ENCODE results near the gene ALX3.

DNA sequence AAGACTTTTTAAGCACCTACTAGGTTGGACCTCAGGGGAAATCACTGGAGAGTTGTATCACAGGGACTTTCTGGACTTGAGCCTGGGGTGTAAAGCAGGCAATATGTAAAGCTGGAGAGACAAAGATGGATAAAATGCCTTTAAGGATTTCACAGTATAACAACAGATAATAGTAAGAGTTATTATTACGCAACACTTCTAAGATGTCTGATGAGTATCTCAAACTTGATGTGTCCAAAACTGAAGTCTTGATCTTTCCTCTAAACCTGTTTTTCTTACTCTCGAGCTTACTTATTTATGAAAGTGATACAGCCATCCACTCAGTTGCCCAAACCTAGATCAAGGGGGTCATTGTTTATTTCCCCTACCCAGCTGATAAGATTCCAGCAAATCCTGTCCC is 38.1 kb downstream of the ALX3 start:
- TF ChIP-seq, protein P1, sequence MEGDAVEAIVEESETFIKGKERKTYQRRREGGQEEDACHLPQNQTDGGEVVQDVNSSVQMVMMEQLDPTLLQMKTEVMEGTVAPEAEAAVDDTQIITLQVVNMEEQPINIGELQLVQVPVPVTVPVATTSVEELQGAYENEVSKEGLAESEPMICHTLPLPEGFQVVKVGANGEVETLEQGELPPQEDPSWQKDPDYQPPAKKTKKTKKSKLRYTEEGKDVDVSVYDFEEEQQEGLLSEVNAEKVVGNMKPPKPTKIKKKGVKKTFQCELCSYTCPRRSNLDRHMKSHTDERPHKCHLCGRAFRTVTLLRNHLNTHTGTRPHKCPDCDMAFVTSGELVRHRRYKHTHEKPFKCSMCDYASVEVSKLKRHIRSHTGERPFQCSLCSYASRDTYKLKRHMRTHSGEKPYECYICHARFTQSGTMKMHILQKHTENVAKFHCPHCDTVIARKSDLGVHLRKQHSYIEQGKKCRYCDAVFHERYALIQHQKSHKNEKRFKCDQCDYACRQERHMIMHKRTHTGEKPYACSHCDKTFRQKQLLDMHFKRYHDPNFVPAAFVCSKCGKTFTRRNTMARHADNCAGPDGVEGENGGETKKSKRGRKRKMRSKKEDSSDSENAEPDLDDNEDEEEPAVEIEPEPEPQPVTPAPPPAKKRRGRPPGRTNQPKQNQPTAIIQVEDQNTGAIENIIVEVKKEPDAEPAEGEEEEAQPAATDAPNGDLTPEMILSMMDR (IDR thresholded peaks at IDR 0.05; ENCODE audit: low read length) = no peak
- no peak for TF ChIP-seq EZH2 (IDR thresholded peaks at IDR 0.05; ENCODE audit: borderline replicate concordance, low read length)

Measured in OCI-LY1 (cell line).